IMR-90 (cell line): ENCODE data around the gene PSMD6. TPM values are rescaled to one million over a fixed set of nuclear protein-coding genes. Genes with fewer than 3 reads are reported as not detected.

Source experiments
- ATAC-seq: fragments of 200-7000 bp; cut with Tn5 transposase; 2 replicates; pipeline ENCODE4 v1.9.1; 2020; ENCODE audit warnings: low read depth, mild to moderate bottlenecking, moderate library complexity
- BruUV-seq: library from RNA; stranded (reverse); fragments of 400-500 nt; replicated peaks from 2 replicates; lab custom pipeline; 2021; lab: Mats Ljungman, UMichigan
- CTCF ChIA-PET: fragments of 300-600 bp; formaldehyde crosslinking; extraction: SDS; loops from one replicate; lab custom pipeline; 2021; ENCODE audit warnings: antibody characterized with exemption; lab: Yijun Ruan, JAX
- POLR2A ChIA-PET: fragments of 300-600 bp; sonication (Branson Sonifier 250); formaldehyde crosslinking; loops from one replicate; lab custom pipeline; 2022; ENCODE audit warnings: antibody characterized with exemption; ENCODE audit not compliant: unreplicated experiment; lab: Charles Lee
- DNase-seq: peaks from one replicate; pipeline ENCODE4 v3.0.0; 2013
- H2AFZ ChIP-seq: replicated peaks from 2 replicates; pipeline ENCODE3; 2013; ENCODE audit warnings: low read length, mild to moderate bottlenecking; ENCODE audit not compliant: poor library complexity
- H2AK5ac ChIP-seq: 2 replicates; pipeline ENCODE4 v1.6.1; 2013; ENCODE audit warnings: low read depth, low read length, inconsistent platforms
- H2AK9ac ChIP-seq: replicated peaks from 2 replicates; pipeline ENCODE3; 2013; ENCODE audit warnings: mild to moderate bottlenecking, low read depth, low read length, moderate library complexity; ENCODE audit not compliant: poor library complexity
- H2BK120ac ChIP-seq: 2 replicates; pipeline ENCODE4 v1.6.1; 2013; ENCODE audit warnings: low read depth, low read length, inconsistent platforms
- H2BK15ac ChIP-seq: 3 replicates; pipeline ENCODE4 v1.6.1; 2013; ENCODE audit warnings: low read depth, low read length, inconsistent platforms
- H2BK20ac ChIP-seq: 2 replicates; pipeline ENCODE4 v1.6.1; 2013; ENCODE audit warnings: low read depth, mild to moderate bottlenecking, inconsistent platforms, low read length, moderate library complexity
- H2BK5ac ChIP-seq: 2 replicates; pipeline ENCODE4 v1.6.1; 2013; ENCODE audit warnings: mild to moderate bottlenecking, low read depth, low read length, inconsistent platforms; ENCODE audit not compliant: poor library complexity, severe bottlenecking
- H3K14ac ChIP-seq: replicated peaks from 2 replicates; pipeline ENCODE4 v1.6.1; 2013; ENCODE audit warnings: low read depth, low read length, inconsistent platforms
- H3K18ac ChIP-seq: 2 replicates; pipeline ENCODE4 v1.6.1; 2013; ENCODE audit warnings: low read depth, low read length, control low read depth
- H3K23ac ChIP-seq: 2 replicates; pipeline ENCODE4 v1.6.1; 2013; ENCODE audit warnings: low read depth, low read length, inconsistent platforms
- H3K27ac ChIP-seq: 2 replicates; pipeline ENCODE4 v1.5.1; 2013; ENCODE audit warnings: mild to moderate bottlenecking, control low read depth, low read length; ENCODE audit not compliant: insufficient read depth
- H3K27me3 ChIP-seq: 2 replicates; pipeline ENCODE4 v1.6.1; 2013; ENCODE audit warnings: low read length; ENCODE audit not compliant: control insufficient read depth, insufficient read depth
- H3K36me3 ChIP-seq: 2 replicates; pipeline ENCODE4 v1.6.1; 2013; ENCODE audit warnings: low read length, mixed read lengths; ENCODE audit not compliant: control insufficient read depth, insufficient read depth
- H3K4ac ChIP-seq: 2 replicates; pipeline ENCODE4 v1.6.1; 2013; ENCODE audit warnings: low read depth, low read length, inconsistent platforms
- H3K4me1 ChIP-seq: 2 replicates; pipeline ENCODE4 v1.6.1; 2013; ENCODE audit warnings: low read length, mixed read lengths; ENCODE audit not compliant: control insufficient read depth, insufficient read depth
- H3K4me2 ChIP-seq: 2 replicates; pipeline ENCODE4 v1.6.1; 2013; ENCODE audit warnings: low read depth, mild to moderate bottlenecking, control low read depth, low read length, moderate library complexity
- H3K4me3 ChIP-seq: 2 replicates; pipeline ENCODE4 v1.5.1; 2013; ENCODE audit warnings: low read depth, mild to moderate bottlenecking, control low read depth, low read length, moderate library complexity; ENCODE audit not compliant: insufficient read depth
- H3K56ac ChIP-seq: 2 replicates; pipeline ENCODE4 v1.6.1; 2013; ENCODE audit warnings: low read length, inconsistent platforms; ENCODE audit not compliant: insufficient read depth; ENCODE audit errors: extremely low read depth
- H3K79me1 ChIP-seq, 2 experiments: 2 replicates each; pipeline ENCODE4 v1.6.1; 2013; ENCODE audit warnings: low read length in 2 of 2, inconsistent platforms in 1 of 2, low read depth in 1 of 2
- H3K9ac ChIP-seq: 2 replicates; pipeline ENCODE4 v1.6.1; 2013; ENCODE audit warnings: low read depth, low read length, control low read depth
- H3K9me1 ChIP-seq: 2 replicates; pipeline ENCODE4 v1.6.1; 2013; ENCODE audit warnings: low read length, inconsistent platforms; ENCODE audit not compliant: insufficient read depth
- H3K9me3 ChIP-seq: 2 replicates; pipeline ENCODE4 v1.6.1; 2013; ENCODE audit warnings: low read length; ENCODE audit not compliant: control insufficient read depth, insufficient read depth
- H4K20me1 ChIP-seq: 2 replicates; pipeline ENCODE4 v1.6.1; 2013; ENCODE audit warnings: low read length, inconsistent platforms; ENCODE audit not compliant: insufficient read depth
- H4K5ac ChIP-seq: 2 replicates; pipeline ENCODE4 v1.6.1; 2013; ENCODE audit warnings: mild to moderate bottlenecking, low read depth, low read length, control low read depth
- H4K8ac ChIP-seq, 2 experiments: 2 replicates each; pipeline ENCODE4 v1.6.1; 2013; ENCODE audit warnings: low read depth in 2 of 2, low read length in 2 of 2, control low read depth in 1 of 2, inconsistent platforms in 1 of 2
- H4K91ac ChIP-seq: 2 replicates; pipeline ENCODE4 v1.6.1; 2013; ENCODE audit warnings: low read depth, low read length, inconsistent platforms; ENCODE audit not compliant: insufficient read depth
- BHLHE40 ChIP-seq: fragments of 150-350 bp; IDR thresholded peaks from 2 replicates; pipeline ENCODE4 v1.6.1; 2016; ENCODE audit warnings: mild to moderate bottlenecking, low read depth, low read length
- CEBPB ChIP-seq: IDR thresholded peaks from 2 replicates; pipeline ENCODE4 v1.6.1; 2012; ENCODE audit warnings: low read depth, low read length, improper control_type of control experiment
- CHD1 ChIP-seq: IDR thresholded peaks from 2 replicates; pipeline ENCODE4 v1.6.1; 2012; ENCODE audit warnings: low read depth, low read length, improper control_type of control experiment
- CTCF ChIP-seq: conservative IDR thresholded peaks from 2 replicates; pipeline ENCODE4 v1.5.1; 2012; ENCODE audit warnings: mild to moderate bottlenecking, low read depth, low read length, improper control_type of control experiment
- FOS ChIP-seq: fragments of 150-350 bp; IDR thresholded peaks from 2 replicates; pipeline ENCODE4 v1.6.1; 2016; ENCODE audit warnings: low read depth, low read length
- MAFK ChIP-seq: IDR thresholded peaks from 2 replicates; pipeline ENCODE4 v1.6.1; 2012; ENCODE audit warnings: low read depth, low read length, improper control_type of control experiment
- MAZ ChIP-seq: IDR thresholded peaks from 2 replicates; pipeline ENCODE4 v1.6.1; 2012; ENCODE audit warnings: low read depth, mild to moderate bottlenecking, low read length, improper control_type of control experiment, moderate library complexity, borderline replicate concordance
- NFE2L2 ChIP-seq: fragments of 150-350 bp; IDR thresholded peaks from 2 replicates; pipeline ENCODE4 v1.6.1; 2016; ENCODE audit warnings: low read depth, mild to moderate bottlenecking, low read length
- POLR2A ChIP-seq: IDR thresholded peaks from 2 replicates; pipeline ENCODE4 v1.6.1; 2012; ENCODE audit warnings: mild to moderate bottlenecking, low read depth, low read length
- RAD21 ChIP-seq: IDR thresholded peaks from 2 replicates; pipeline ENCODE4 v1.6.1; 2012; ENCODE audit warnings: low read length, improper control_type of control experiment
- RCOR1 ChIP-seq: IDR thresholded peaks from 2 replicates; pipeline ENCODE4 v1.6.1; 2012; ENCODE audit warnings: mild to moderate bottlenecking, low read length, improper control_type of control experiment; ENCODE audit not compliant: insufficient replicate concordance
- RFX5 ChIP-seq: IDR thresholded peaks from 2 replicates; pipeline ENCODE4 v1.8.0; 2012; ENCODE audit warnings: low read depth, mild to moderate bottlenecking, low read length, moderate library complexity
- SMC3 ChIP-seq: fragments of 150-350 bp; IDR thresholded peaks from 2 replicates; pipeline ENCODE4 v1.6.1; 2016; ENCODE audit warnings: low read depth, mild to moderate bottlenecking, antibody characterized with exemption, low read length, moderate library complexity
- WGBS, 2 experiments: methylation state at CpG; one replicate each; pipeline versions ENCODE4 v1.1.5 to v1.1.7; 2013; ENCODE audit warnings: missing lambda C conversion rate in 2 of 2; ENCODE audit not compliant: insufficient read length in 1 of 2; ENCODE audit errors: extremely low coverage in 2 of 2; 5-methylcytosine and 5-hydroxymethylcytosine counted together
- dilution Hi-C: fragments of 300-500 bp; cut with HindIII; formaldehyde crosslinking; loops from one replicate; pipeline ENCODE4 v1.14.3; 2018; ENCODE audit warnings: low sequenced_read_pairs; ENCODE audit not compliant: unreplicated experiment
- in situ Hi-C: fragments of 300-500 bp; cut with MboI; formaldehyde crosslinking; loops from 3 replicates; pipeline ENCODE4 v1.14.3; 2019; ENCODE audit warnings: low sequenced_read_pairs, inconsistent platforms, mixed read lengths
- intact Hi-C: fragments of 100-400 bp; cut with micrococcal nuclease; formaldehyde crosslinking; loops from 2 replicates; pipeline ENCODE4 v1.10.0; 2022
- polyA plus RNA-seq, 3 experiments: library from polyadenylated mRNA; depleted of rRNA; stranded (reverse); fragments of >200 nt; gene quantifications; 2 replicates each; pipeline ENCODE4 v1.2.3, GENCODE V29; 2012; ENCODE audit warnings: low replicate concordance in 1 of 3
- total RNA-seq: library from RNA; depleted of rRNA; stranded (reverse); fragments of >200 nt; gene quantifications from 2 replicates; pipeline ENCODE4 v1.2.3, GENCODE V29; 2012
- TF ChIP-seq, protein P1 (sequence below): fragments of 150-350 bp; IDR thresholded peaks from 2 replicates; pipeline ENCODE4 v1.6.1; 2017; ENCODE audit warnings: mild to moderate bottlenecking, antibody characterized with exemption, low read length, low read depth

The PSMD6 gene
- total and polyA plus RNA-seq, 2 of the 4 experiments (the other 2 are of a cell fraction) = 86.6 to 91.8 TPM

DNA sequence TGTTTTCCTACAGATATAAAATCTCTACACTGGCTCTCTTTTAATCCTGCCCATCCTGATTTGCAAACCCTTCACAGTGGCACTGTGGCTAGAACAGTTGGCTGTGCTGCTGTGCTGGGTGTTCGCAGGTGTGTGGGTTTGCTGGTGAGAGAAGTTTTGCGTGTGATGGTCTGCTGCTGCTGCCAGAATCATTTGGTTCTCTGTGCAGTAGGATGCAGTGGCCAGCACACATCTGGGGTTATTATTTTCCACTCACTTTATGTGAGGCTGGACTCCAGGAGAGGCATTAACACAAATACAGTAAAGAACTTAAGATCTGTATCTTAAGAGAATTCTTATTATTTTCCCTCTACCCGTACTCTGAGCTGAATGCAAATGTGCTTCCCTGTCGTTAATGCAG lies 16.0 kb upstream of the PSMD6 start:
- Histone ChIP-seq H2BK120ac (no peak overlapping the region), H3K27me3 (no peaks in the 10 kb centered on the region), H3K4me3 (no peak overlapping the region), H3K4ac (no peak overlapping the region), H4K91ac (no peak overlapping the region), H2BK15ac (no peak overlapping the region), H3K27ac (no peak overlapping the region), H3K36me3 (no peaks in the 10 kb centered on the region), H3K18ac (no peak overlapping the region), H3K9me1 (peaks cover 3% of the 10 kb centered on the region; the same call in 1 of the 2 replicates), H2BK5ac (no peak overlapping the region), H3K4me1 (no peaks in the 10 kb centered on the region; the same call in 1 of the 2 replicates), H4K20me1 (no peaks in the 10 kb centered on the region), H3K9me3 (no peaks in the 10 kb centered on the region; the same call in 1 of the 2 replicates), H2AK9ac (no peak overlapping the region), H3K79me1 (no peaks in the 10 kb centered on the region), H4K5ac (no peak overlapping the region), H2BK20ac (no peak overlapping the region), H2AK5ac (no peak overlapping the region), H3K23ac (no peak overlapping the region), H3K56ac (no peak overlapping the region), H4K8ac (no peak overlapping the region), H2AFZ (no peak overlapping the region), H3K4me2 (no peak overlapping the region), H3K9ac (no peak overlapping the region), H3K14ac (no peak overlapping the region; the same call in 1 of the 2 replicates)
- intact Hi-C loops (no loop called here), in situ Hi-C loops (loop anchor here (25.0 kb wide), 1 partner anchor 173 kb away; no protein-coding TSS in a partner anchor), dilution Hi-C loops (loop anchor here (25.0 kb wide), 1 partner anchor 423 kb away; no protein-coding TSS in a partner anchor)
- no TSS peak for BruUV-seq
- ChIA-PET POLR2A (no interaction called here), CTCF (no interaction called here)
- ATAC-seq (no peak), DNase-seq (no peak)
- no CpG with 5 or more reads among the region's 4 CpGs for WGBS, 2 experiments
- TF ChIP-seq MAFK (no peak), POLR2A (no peak), RCOR1 (no peak), RFX5 (no peak), SMC3 (no peak), CTCF (no peak), MAZ (no peak), RAD21 (no peak), FOS (no peak), BHLHE40 (no peak), CHD1 (no peak), NFE2L2 (no peak), CEBPB (no peak)
- TF ChIP-seq, protein P1, sequence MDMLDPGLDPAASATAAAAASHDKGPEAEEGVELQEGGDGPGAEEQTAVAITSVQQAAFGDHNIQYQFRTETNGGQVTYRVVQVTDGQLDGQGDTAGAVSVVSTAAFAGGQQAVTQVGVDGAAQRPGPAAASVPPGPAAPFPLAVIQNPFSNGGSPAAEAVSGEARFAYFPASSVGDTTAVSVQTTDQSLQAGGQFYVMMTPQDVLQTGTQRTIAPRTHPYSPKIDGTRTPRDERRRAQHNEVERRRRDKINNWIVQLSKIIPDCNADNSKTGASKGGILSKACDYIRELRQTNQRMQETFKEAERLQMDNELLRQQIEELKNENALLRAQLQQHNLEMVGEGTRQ = no peak
